BLaER1 (cell line): Measurements from ENCODE around the gene MEF2B.
"Not testable (repeated sequence)": the region's sequence is repeated elsewhere in the genome, so short reads cannot be mapped to it uniquely, and the experiment has no call there.

Source experiments
- H3K27ac ChIP-seq: shearing (Covaris generic); formaldehyde crosslinking; 2 replicates; pipeline ENCODE4 v1.8.1; 2022
- H3K27me3 ChIP-seq: shearing (Covaris generic); formaldehyde crosslinking; 2 replicates; pipeline ENCODE4 v1.8.1; 2022
- H3K36me3 ChIP-seq: shearing (Covaris generic); formaldehyde crosslinking; 2 replicates; pipeline ENCODE4 v1.8.1; 2022
- H3K4me1 ChIP-seq: shearing (Covaris generic); formaldehyde crosslinking; 2 replicates; pipeline ENCODE4 v1.8.1; 2022
- H3K4me2 ChIP-seq: shearing (Covaris generic); formaldehyde crosslinking; 2 replicates; pipeline ENCODE4 v1.8.1; 2022
- H3K4me3 ChIP-seq: shearing (Covaris generic); formaldehyde crosslinking; 2 replicates; pipeline ENCODE4 v1.8.1; 2022
- H3K9ac ChIP-seq: shearing (Covaris generic); formaldehyde crosslinking; 2 replicates; pipeline ENCODE4 v1.8.1; 2022
- H3K9me3 ChIP-seq: shearing (Covaris generic); formaldehyde crosslinking; 2 replicates; pipeline ENCODE4 v1.8.1; 2022
- H4K20me1 ChIP-seq: shearing (Covaris generic); formaldehyde crosslinking; 2 replicates; pipeline ENCODE4 v1.8.1; 2022
- Cebpa-rat ChIP-seq: shearing (Covaris generic); IDR thresholded peaks from 2 replicates; pipeline ENCODE4 v1.8.1; 2022

Gene MEF2B

DNA sequence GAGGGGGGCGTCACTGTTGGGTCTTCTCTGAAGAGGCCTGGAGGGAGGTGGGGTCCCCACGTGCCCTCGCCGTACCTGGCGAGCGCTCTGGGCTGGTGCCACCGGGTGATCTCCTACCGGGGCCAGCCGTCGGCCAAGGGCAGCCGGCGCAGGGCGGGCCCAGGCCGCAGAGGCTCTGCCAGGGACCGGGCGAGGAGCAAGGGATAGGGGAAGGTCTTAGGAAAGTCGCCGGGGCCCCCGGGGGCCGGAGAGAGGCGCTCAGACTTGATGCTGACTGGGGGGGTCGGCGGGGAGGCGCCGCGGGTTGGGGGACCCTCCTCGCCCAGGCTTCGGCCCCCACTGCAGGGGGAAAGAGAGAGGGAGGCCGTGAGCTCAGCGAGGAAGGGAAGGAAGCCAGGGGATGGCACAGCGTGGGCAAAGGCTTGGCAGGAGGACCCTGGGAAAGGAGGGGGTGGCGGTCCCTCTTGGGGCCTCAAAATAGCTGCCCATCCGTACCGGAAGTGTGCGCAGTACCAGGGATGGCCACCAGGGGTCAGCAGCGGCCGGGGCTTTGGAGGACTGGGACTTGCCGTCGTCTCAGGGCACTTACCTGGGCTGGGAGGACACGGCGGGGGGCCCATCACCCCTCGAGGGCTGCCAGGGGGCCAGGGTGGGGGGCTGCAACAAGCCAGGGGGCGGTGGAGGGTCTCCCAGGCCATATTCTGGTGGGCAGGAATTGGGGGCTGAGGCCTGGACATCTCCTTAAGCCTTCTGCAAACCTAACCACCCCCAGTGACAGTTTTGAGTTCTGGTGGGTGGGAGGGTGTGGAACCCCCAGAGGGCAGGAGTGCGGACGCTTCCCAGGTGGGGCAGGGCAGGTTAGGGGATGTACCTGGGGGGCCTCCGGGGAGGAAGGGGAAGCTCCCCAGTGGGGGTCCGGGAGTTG lies 24.1 kb downstream of the MEF2B start:
- H3K36me3 ChIP-seq: peaks cover 32% of the 10 kb centered on the region
- no peaks in the 10 kb centered on the region for H3K27me3 ChIP-seq
- peak overlapping the region; percentile 70 for H3K27ac ChIP-seq
- peaks cover 27% of the 10 kb centered on the region for H3K4me1 ChIP-seq
- H3K9me3 ChIP-seq: no peaks in the 10 kb centered on the region
- no peak for TF ChIP-seq Cebpa-rat
- peak overlapping the region; percentile 68 for H3K4me2 ChIP-seq
- peak overlapping the region; percentile 32; the same call in 1 of the 2 replicates for H3K9ac ChIP-seq
- no peak overlapping the region for H3K4me3 ChIP-seq
- H4K20me1 ChIP-seq: no peaks in the 10 kb centered on the region

DNA sequence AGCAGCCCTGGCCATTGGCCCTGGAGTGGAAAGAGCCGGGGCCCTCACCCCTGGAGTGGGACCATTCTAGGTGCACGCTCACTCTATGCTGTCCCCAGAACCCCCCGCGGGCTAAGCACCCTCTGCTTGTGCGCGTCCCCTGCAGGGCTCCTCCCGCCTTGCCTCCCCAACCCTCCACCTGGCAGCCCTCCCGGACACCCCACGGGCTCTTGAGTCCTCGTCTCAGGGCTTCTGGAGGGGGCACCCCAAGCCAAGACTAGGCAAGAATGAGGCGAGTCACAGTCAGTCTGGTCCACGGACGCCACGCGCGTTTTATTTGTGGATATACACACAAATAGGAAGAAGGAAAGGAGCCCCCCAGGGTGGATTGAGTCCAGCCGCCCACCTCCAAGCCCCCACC lies 24.8 kb downstream of the MEF2B start:
- Histone ChIP-seq H4K20me1 (no peaks in the 10 kb centered on the region), H3K9ac (peak overlapping the region; percentile 32; the same call in 1 of the 2 replicates), H3K27me3 (no peaks in the 10 kb centered on the region), H3K4me1 (peaks cover 27% of the 10 kb centered on the region), H3K9me3 (no peaks in the 10 kb centered on the region), H3K4me3 (no peak overlapping the region), H3K36me3 (peaks cover 32% of the 10 kb centered on the region), H3K4me2 (peak overlapping the region; percentile 68), H3K27ac (peak overlapping the region; percentile 70; the same call in 1 of the 2 replicates)
- TF ChIP-seq Cebpa-rat: no peak

DNA sequence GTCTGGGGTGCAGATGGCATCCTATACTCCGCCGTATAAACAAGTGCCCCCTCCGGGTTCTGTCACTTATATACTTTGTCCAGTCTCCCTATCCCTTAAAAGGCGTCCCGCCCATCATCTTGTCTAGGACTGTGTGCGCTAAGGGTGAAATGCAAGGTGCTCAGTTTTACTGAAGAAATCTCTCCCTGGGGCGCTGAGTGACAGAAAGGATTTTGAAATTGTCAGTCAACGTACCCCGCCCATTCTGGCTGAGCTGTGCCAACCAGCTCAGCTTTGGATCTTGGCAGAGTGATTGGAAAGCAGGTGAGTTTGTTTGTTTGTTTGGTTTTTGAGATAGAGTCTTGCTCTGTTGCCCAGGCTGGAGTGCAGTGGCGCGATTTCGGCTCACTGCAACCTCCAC lies 27.7 kb downstream of the MEF2B start:
- Histone ChIP-seq H3K4me1 (peaks cover 32% of the 10 kb centered on the region), H3K9me3 (no peaks in the 10 kb centered on the region), H3K27ac (no peak overlapping the region), H4K20me1 (no peaks in the 10 kb centered on the region), H3K4me3 (no peak overlapping the region), H3K4me2 (no peak overlapping the region), H3K27me3 (no peaks in the 10 kb centered on the region), H3K9ac (no peak overlapping the region), H3K36me3 (peaks cover 11% of the 10 kb centered on the region)
- TF ChIP-seq Cebpa-rat: no peak

DNA sequence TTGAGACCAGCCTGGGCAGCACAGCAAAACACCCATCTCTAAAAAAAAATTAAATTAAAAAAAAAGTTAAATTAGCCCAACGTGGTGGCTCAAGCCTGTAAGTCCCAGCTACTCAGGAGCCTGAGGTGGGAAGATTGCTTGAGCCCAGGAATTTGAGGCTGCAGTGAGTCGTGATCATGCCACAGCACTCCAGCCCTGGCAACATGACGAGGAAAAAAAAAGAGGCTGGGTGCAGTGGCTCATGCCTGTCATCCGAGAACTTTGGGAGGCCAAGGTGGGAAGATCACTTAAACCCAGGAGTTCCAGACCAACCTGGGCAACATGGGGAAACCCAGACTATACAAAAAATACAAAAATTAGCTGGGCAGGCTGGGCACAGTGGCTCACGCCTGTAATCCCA lies 29.6 kb downstream of the MEF2B start:
- peaks cover 34% of the 10 kb centered on the region for H3K4me1 ChIP-seq
- no peak overlapping the region; the same call in 1 of the 2 replicates for H3K9ac ChIP-seq
- no peak overlapping the region for H3K27ac ChIP-seq
- H3K9me3 ChIP-seq: no peaks in the 10 kb centered on the region
- no peak for TF ChIP-seq Cebpa-rat
- no peak overlapping the region for H3K4me2 ChIP-seq
- no peaks in the 10 kb centered on the region for H4K20me1 ChIP-seq
- no peaks in the 10 kb centered on the region for H3K36me3 ChIP-seq
- H3K27me3 ChIP-seq: no peaks in the 10 kb centered on the region
- no peak overlapping the region for H3K4me3 ChIP-seq

DNA sequence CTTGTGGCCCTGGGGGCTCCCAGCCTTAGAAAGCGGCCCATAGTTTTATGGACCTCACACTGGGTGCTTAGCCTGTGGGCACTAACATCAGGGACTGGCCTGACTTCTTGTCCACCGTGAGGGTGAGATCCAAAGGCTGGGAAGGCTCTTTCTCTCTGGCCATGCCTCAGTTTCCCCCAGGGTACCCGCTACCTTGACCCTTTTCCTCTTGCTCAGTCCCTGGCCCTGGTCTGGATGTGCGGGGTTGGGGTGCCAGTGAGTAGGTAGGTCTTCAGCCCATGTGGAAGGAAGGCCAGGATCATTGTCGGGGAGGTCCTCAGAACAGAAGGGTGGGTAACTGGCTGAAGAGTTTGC lies 30.2 kb downstream of the MEF2B start:
- Histone ChIP-seq H4K20me1 (no peaks in the 10 kb centered on the region), H3K36me3 (no peaks in the 10 kb centered on the region), H3K9me3 (no peaks in the 10 kb centered on the region), H3K9ac (no peak overlapping the region), H3K27ac (no peak overlapping the region), H3K4me2 (no peak overlapping the region), H3K4me1 (peaks cover 35% of the 10 kb centered on the region), H3K4me3 (no peak overlapping the region), H3K27me3 (no peaks in the 10 kb centered on the region)
- no peak for TF ChIP-seq Cebpa-rat

DNA sequence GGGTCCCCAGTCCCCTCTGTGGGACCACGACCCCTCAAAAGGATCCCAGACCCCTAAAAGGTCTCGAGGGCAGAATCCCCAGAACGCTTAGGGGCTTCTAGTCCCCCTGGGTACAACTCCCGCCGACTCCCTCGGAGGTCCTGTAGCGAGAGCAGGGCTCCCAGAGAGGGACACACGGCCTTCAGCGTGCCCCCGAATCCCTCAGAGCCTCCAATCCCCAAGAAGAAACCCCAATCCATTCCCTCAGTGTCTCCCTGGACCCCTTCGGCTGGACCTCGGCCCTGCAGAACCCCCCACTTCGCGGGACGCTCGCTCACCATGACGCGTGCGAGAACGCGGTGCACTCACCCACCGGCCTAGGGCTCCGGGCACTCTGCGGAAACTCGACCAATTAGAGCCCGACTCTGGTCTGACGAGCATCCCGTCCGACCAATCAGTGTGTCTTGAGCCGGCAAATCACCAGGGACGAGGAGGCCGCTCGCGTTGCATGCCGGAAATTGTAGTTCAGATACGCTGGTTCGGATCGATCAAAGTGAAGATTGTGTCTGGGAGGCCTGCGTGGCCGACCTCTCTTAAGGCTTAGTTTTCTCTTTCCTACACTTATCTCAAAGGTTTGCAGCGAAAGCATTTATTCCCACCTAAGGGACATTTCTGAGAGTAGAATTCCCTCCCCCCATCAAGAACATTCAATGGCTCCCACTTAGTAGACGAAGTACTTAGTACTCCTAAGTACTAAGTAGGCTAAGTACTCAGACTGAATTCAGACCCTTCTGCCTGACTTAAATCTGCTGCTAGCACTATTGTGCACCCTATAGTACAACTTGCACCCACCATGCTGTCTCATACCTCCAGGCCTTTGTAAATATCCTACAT lies 31.7 kb downstream of the MEF2B start, which contains the start of gene TMEM161A:
TMEM161A (minus strand) TSS at position 370 of the 873 bp plus-strand sequence; CDS start at position 320, 50 bp downstream.
- Histone ChIP-seq H3K4me1 (peaks cover 32% of the 10 kb centered on the region), H3K9me3 (no peaks in the 10 kb centered on the region), H3K9ac (peak within 1 kb of the TSS; percentile 89), H3K27me3 (no peaks in the 10 kb centered on the region), H3K4me2 (peak within 1 kb of the TSS; percentile 85), H4K20me1 (no peaks in the 10 kb centered on the region), H3K4me3 (peak within 1 kb of the TSS; percentile 79), H3K27ac (peak within 1 kb of the TSS; percentile 88), H3K36me3 (peaks cover 10% of the 10 kb centered on the region)
- no peak for TF ChIP-seq Cebpa-rat

DNA sequence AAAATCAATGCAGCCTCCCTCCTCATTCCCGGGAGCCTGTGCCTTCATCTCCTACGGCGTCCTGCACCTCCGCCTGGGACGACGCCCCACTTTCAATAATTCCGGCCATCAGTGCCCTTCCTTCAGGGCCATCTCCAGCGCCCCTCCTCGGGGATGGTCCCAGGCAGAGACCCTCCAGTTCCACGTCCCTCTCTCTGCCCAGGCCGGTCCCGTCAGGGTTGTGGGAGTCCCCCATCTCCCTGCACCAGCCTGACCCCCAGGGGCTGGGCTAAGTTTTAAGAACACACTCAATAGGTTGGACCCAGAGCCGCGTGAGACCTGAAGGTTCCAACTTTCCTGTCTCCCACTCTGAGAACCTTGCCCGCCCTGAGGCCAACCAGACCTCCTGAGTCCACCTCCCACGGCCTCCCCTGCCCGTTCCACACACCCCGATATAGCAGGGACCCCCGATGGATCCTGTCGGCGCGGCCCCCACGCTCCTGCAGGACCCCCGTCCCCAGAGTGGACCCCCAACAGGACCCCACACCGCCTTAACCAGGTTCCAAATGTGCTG lies 32.4 kb downstream of the MEF2B start:
- peak overlapping the region; percentile 89 for H3K9ac ChIP-seq
- H3K36me3 ChIP-seq: peaks cover 17% of the 10 kb centered on the region
- H3K4me3 ChIP-seq: peak overlapping the region; percentile 79
- H3K27ac ChIP-seq: peak overlapping the region; percentile 88
- H3K4me1 ChIP-seq: peaks cover 31% of the 10 kb centered on the region
- no peak for TF ChIP-seq Cebpa-rat
- H3K4me2 ChIP-seq: peak overlapping the region; percentile 85
- no peaks in the 10 kb centered on the region for H4K20me1 ChIP-seq
- H3K9me3 ChIP-seq: peaks cover 6% of the 10 kb centered on the region
- no peaks in the 10 kb centered on the region for H3K27me3 ChIP-seq

DNA sequence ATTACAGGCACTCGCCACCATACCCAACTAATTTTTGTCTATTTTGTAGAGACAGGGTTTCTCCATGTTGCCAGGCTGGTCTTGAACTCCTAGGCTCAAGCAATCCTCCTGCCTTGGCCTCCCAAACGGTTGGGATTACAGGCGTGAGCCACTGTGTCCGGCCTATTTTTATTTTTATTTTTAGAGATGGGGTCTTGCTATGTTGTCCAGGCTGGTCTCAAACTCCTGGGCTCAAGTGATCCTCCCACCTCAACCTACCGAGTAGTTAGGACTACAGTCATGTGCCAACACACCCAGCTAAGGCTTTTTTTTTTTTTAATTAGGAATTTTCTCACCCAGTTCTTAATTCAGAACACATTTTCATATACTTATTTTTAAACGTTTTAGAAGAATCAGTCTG lies 34.4 kb downstream of the MEF2B start:
- peaks cover 31% of the 10 kb centered on the region for H3K4me1 ChIP-seq
- not testable (repeated sequence) for H4K20me1 ChIP-seq, H3K27me3 ChIP-seq, H3K27ac ChIP-seq, H3K4me2 ChIP-seq, H3K4me3 ChIP-seq, H3K9ac ChIP-seq
- peaks cover 17% of the 10 kb centered on the region for H3K9me3 ChIP-seq
- H3K36me3 ChIP-seq: peaks cover 34% of the 10 kb centered on the region

DNA sequence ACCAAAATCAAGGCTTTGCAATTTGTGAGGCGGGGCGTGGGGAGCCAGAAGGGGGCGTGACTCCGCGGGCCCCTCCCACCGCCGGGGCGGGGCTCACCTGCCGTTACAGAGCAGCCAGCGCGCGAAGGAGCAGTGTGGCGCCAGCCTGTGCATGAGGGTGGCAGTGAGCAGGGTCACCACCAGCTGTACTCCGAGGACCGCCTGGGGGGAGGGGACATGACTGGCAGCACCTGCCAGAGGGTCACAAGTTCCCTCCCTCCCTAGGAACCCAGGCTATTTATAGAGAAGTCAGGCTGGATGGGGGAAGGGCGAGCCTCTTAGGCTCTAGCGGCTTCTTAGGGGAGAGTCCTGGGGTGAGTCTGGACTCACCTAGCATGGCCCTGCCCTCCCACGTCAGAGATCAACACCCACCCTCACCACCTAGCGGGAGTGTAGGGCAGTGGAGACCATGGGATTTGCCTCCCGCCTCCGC lies 35.3 kb downstream of the MEF2B start:
- H3K4me3 ChIP-seq: no peak overlapping the region
- peaks cover 31% of the 10 kb centered on the region for H3K4me1 ChIP-seq
- TF ChIP-seq Cebpa-rat: no peak
- H4K20me1 ChIP-seq: no peaks in the 10 kb centered on the region
- H3K4me2 ChIP-seq: peak overlapping the region; percentile 61
- H3K9ac ChIP-seq: no peak overlapping the region
- peaks cover 44% of the 10 kb centered on the region for H3K36me3 ChIP-seq
- peak overlapping the region; percentile 62 for H3K27ac ChIP-seq
- peaks cover 17% of the 10 kb centered on the region for H3K9me3 ChIP-seq
- H3K27me3 ChIP-seq: no peaks in the 10 kb centered on the region
